ENCODE data around the gene TRIM39.

GRCh38 chr6:30386166-30386565 is 59.4 kb downstream of the TRIM39 start:
- TF ChIP-seq POLR2A (IDR thresholded peaks at IDR 0.05) (no peak), CTCF (IDR thresholded peaks at IDR 0.05) (no peak)

Data from lower leg skin (tissue), 3 donors.